Measurements from ENCODE around the gene ARHGAP18. TPM values are rescaled to one million over a fixed set of nuclear protein-coding genes. Genes with fewer than 3 reads are reported as not detected.

The ARHGAP18 gene
- total and polyA plus RNA-seq, 2 of the 13 experiments (the other 11 are each of a cell fraction or from before 2014, with no cell fraction given): 58.2 to 115 TPM

GRCh38 chr6:129651291-129651691, 58.7 kb downstream of the ARHGAP18 start (continued):
- TF ChIP-seq HMGXB3 (CRISPR knock-in tag; IDR thresholded peaks at IDR 0.05; ENCODE audit: borderline replicate concordance): no peak
- no peak for TF ChIP-seq ZNF512B (CRISPR knock-in tag; IDR thresholded peaks at IDR 0.05; ENCODE audit: borderline replicate concordance)
- TF ChIP-seq ZNF318 (CRISPR knock-in tag; IDR thresholded peaks at IDR 0.05): no peak
- TF ChIP-seq ZNF557 (CRISPR knock-in tag; IDR thresholded peaks at IDR 0.05): no peak
- TF ChIP-seq ZNF281 (CRISPR knock-in tag; IDR thresholded peaks at IDR 0.05; ENCODE audit: borderline replicate concordance): no peak
- TF ChIP-seq HNF4G (IDR thresholded peaks at IDR 0.05; ENCODE audit: borderline replicate concordance, low read depth, low read length): no peak
- TF ChIP-seq HNF4G (CRISPR knock-in tag; IDR thresholded peaks at IDR 0.05; ENCODE audit: borderline replicate concordance, low read depth): no peak
- TF ChIP-seq IKZF5 (CRISPR knock-in tag; IDR thresholded peaks at IDR 0.05): peak; percentile 72; the same call in 1 of the 2 replicates
- no peak for TF ChIP-seq ZNF776 (CRISPR knock-in tag; IDR thresholded peaks at IDR 0.05)
